WTC11 (cell line): Measurements from ENCODE around the gene USP27X. TPM values are rescaled to one million over a fixed set of nuclear protein-coding genes. Genes with fewer than 3 reads are reported as not detected.

Source experiments
- ATAC-seq: fragments of 200-7000 bp; cut with Tn5 transposase; 2 replicates; pipeline ENCODE4 v1.10.0; 2021; ENCODE audit warnings: mild to moderate bottlenecking, moderate library complexity
- CTCF ChIA-PET: fragments of 300-600 bp; sonication (Branson Sonifier 250); formaldehyde crosslinking; loops from one replicate; lab custom pipeline; 2021; ENCODE audit warnings: antibody characterized with exemption; lab: Charles Lee
- POLR2A ChIA-PET: fragments of 350-600 bp; sonication (Branson Sonifier 250); formaldehyde crosslinking; loops from one replicate; lab custom pipeline; 2021; ENCODE audit warnings: antibody characterized with exemption; lab: Charles Lee
- DNase-seq: peaks from one replicate; pipeline ENCODE4 v3.0.0; 2021; ENCODE audit warnings: low spot score
- H3K27ac Mint-ChIP-seq: 2 replicates; pipeline ENCODE4 v1.8.0; 2021; ENCODE audit warnings: mixed read lengths
- H3K27me3 Mint-ChIP-seq: 2 replicates; pipeline ENCODE4 v1.8.0; 2021; ENCODE audit warnings: low read depth, mild to moderate bottlenecking, moderate library complexity, mixed read lengths
- H3K36me3 Mint-ChIP-seq: 2 replicates; pipeline ENCODE4 v1.8.0; 2021; ENCODE audit warnings: mixed read lengths
- H3K4me1 Mint-ChIP-seq: 2 replicates; pipeline ENCODE4 v1.8.0; 2022; ENCODE audit warnings: mixed read lengths
- H3K4me3 Mint-ChIP-seq: 2 replicates; pipeline ENCODE4 v1.8.0; 2021; ENCODE audit warnings: mild to moderate bottlenecking, moderate library complexity, mixed read lengths
- H3K9me3 Mint-ChIP-seq: 2 replicates; pipeline ENCODE4 v1.8.0; 2021; ENCODE audit warnings: mixed read lengths
- ETV6 ChIP-seq: sonication (generic); formaldehyde crosslinking; IDR thresholded peaks from 2 replicates; pipeline ENCODE4 v1.8.1; 2022; ENCODE audit warnings: mild to moderate bottlenecking, missing genetic modification reagents
- FOXJ3 ChIP-seq: sonication (generic); formaldehyde crosslinking; IDR thresholded peaks from 2 replicates; pipeline ENCODE4 v1.9.0; 2021; ENCODE audit warnings: missing genetic modification reagents, mild to moderate bottlenecking, borderline replicate concordance
- GRHL2 ChIP-seq: fragments of 250-450 bp; sonication (Bioruptor Pico); IDR thresholded peaks from 2 replicates; pipeline ENCODE4 v1.8.0; 2022; ENCODE audit warnings: mild to moderate bottlenecking, moderate library complexity; ENCODE audit not compliant: insufficient replicate concordance, severe bottlenecking
- JAZF1 ChIP-seq: fragments of 250-450 bp; sonication (Bioruptor Pico); IDR thresholded peaks from 2 replicates; pipeline ENCODE4 v1.9.0; 2021; ENCODE audit warnings: moderate library complexity, mild to moderate bottlenecking, inconsistent platforms
- MXD4 ChIP-seq: fragments of 250-450 bp; sonication (Bioruptor Pico); IDR thresholded peaks from 2 replicates; pipeline ENCODE4 v1.8.0; 2021; ENCODE audit warnings: mild to moderate bottlenecking, moderate library complexity, borderline replicate concordance
- OVOL2 ChIP-seq: fragments of 250-450 bp; sonication (Bioruptor Pico); IDR thresholded peaks from 2 replicates; pipeline ENCODE4 v1.9.0; 2021; ENCODE audit warnings: mild to moderate bottlenecking, borderline replicate concordance
- PRRX2 ChIP-seq: fragments of 250-450 bp; sonication (Bioruptor Pico); IDR thresholded peaks from 2 replicates; pipeline ENCODE4 v1.8.0; 2021; ENCODE audit warnings: mild to moderate bottlenecking
- RELA ChIP-seq: sonication (generic); formaldehyde crosslinking; IDR thresholded peaks from 2 replicates; pipeline ENCODE4 v1.8.1; 2022; ENCODE audit warnings: missing genetic modification reagents, mild to moderate bottlenecking, borderline replicate concordance
- RORB ChIP-seq: fragments of 250-450 bp; sonication (Bioruptor Pico); IDR thresholded peaks from 2 replicates; pipeline ENCODE4 v1.9.0; 2021; ENCODE audit warnings: mild to moderate bottlenecking
- SMAD4 ChIP-seq: sonication (generic); formaldehyde crosslinking; IDR thresholded peaks from 2 replicates; pipeline ENCODE4 v1.8.0; 2022; ENCODE audit warnings: mild to moderate bottlenecking, missing genetic modification reagents
- SP1 ChIP-seq: sonication (generic); formaldehyde crosslinking; conservative IDR thresholded peaks from 2 replicates; pipeline ENCODE4 v1.8.1; 2022; ENCODE audit warnings: missing genetic modification reagents
- TCF7 ChIP-seq: sonication (generic); formaldehyde crosslinking; IDR thresholded peaks from 2 replicates; pipeline ENCODE4 v1.8.0; 2022; ENCODE audit warnings: mild to moderate bottlenecking, low read depth, missing genetic modification reagents, moderate library complexity
- TEAD4 ChIP-seq: sonication (generic); formaldehyde crosslinking; IDR thresholded peaks from 2 replicates; pipeline ENCODE4 v1.8.0; 2022; ENCODE audit warnings: mild to moderate bottlenecking, missing genetic modification reagents
- TP53 ChIP-seq: sonication (generic); formaldehyde crosslinking; IDR thresholded peaks from 2 replicates; pipeline ENCODE4 v1.8.1; 2023; ENCODE audit warnings: mild to moderate bottlenecking, missing genetic modification reagents
- ZBTB21 ChIP-seq: sonication (generic); formaldehyde crosslinking; IDR thresholded peaks from 2 replicates; pipeline ENCODE4 v1.8.1; 2023; ENCODE audit warnings: mild to moderate bottlenecking, missing genetic modification reagents, borderline replicate concordance
- ZNF121 ChIP-seq: sonication (generic); formaldehyde crosslinking; IDR thresholded peaks from 2 replicates; pipeline ENCODE4 v1.8.0; 2023; ENCODE audit warnings: missing genetic modification reagents
- ZNF219 ChIP-seq: sonication (generic); formaldehyde crosslinking; IDR thresholded peaks from 2 replicates; pipeline ENCODE4 v1.8.0; 2023; ENCODE audit warnings: missing genetic modification reagents, mild to moderate bottlenecking, borderline replicate concordance
- ZNF317 ChIP-seq: sonication (generic); formaldehyde crosslinking; IDR thresholded peaks from 2 replicates; pipeline ENCODE4 v1.8.1; 2023; ENCODE audit warnings: low read depth, mild to moderate bottlenecking, moderate library complexity, missing genetic modification reagents, borderline replicate concordance
- total RNA-seq: library from RNA; stranded (reverse); gene quantifications from 3 replicates; pipeline ENCODE4 v1.2.3, GENCODE V29; 2021
- TF ChIP-seq, protein P1 (sequence below): sonication (generic); formaldehyde crosslinking; IDR thresholded peaks from 2 replicates; pipeline ENCODE4 v1.8.0; 2023; ENCODE audit warnings: missing genetic modification reagents, mild to moderate bottlenecking, borderline replicate concordance
- TF ChIP-seq, protein P2 (sequence below): fragments of 250-450 bp; sonication (Bioruptor Pico); IDR thresholded peaks from 2 replicates; pipeline ENCODE4 v1.8.0; 2021; ENCODE audit warnings: mild to moderate bottlenecking
- TF ChIP-seq, protein P3 (sequence below): sonication (generic); formaldehyde crosslinking; IDR thresholded peaks from 2 replicates; pipeline ENCODE4 v1.8.1; 2023; ENCODE audit warnings: mild to moderate bottlenecking, missing genetic modification reagents, borderline replicate concordance
- TF ChIP-seq, protein P4 (sequence below): fragments of 250-450 bp; sonication (Bioruptor Pico); IDR thresholded peaks from 2 replicates; pipeline ENCODE4 v1.9.0; 2021; ENCODE audit warnings: mild to moderate bottlenecking, borderline replicate concordance

The USP27X gene
- total RNA-seq, 1 experiment from 2014 or later: 5.1 TPM

DNA sequence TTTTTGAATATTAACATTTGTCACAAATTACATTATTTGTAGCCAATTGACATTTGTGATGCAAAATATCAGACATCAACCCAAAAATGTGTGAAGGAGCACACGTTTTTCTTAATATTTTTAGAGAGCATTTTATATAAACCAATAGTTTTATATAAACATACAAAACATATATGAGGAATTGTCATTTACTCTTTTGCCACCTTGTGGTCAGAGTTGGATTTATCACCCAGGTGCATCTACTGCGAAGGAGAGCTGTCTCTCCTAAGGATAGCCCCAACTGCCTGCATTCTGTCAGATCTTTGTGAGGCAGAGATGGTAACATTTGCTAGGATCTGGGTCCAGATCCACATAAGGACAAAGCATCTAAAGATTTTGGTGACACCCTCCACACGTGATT lies 2.5 kb upstream of the USP27X start:
- DNase-seq: no peak
- H3K36me3 Mint-ChIP-seq: no peaks in the 10 kb centered on the region

DNA sequence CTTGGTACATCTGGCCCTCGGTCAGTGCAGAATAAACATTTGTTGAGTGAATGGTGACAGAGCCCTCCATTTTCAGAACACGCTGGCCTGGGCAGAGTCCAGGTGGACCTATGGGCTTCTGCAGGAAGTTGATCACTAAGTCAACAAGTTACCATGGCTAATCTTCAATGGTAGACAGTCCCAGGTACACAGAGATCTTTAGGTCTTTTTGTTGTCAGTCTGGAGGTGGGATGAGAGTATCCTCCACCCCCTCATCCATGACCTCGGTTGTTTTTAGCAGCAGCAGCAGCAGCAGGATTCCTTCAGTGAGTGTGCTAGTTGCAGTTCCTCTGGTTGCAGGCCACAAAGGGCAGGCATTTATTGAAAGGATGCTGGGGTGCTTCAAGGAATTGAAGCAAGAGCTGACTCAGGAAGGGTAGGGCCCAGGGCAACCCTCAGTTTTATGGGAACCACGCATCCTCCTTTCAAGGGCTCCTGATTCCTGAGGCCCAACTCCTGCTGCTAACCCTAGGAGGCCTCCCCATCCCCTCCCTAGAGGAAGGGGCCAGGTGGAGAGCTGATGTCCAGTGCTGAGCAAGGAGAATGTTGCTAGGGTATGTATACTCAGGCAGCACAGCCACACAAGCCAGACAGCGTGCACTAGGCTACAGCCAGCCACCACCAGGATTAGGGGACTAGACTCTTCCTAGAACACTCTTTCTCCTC lies 1.7 kb upstream of the USP27X start:
- ATAC-seq (no peak), DNase-seq (no peak)
- Mint-ChIP-seq H3K27me3 (peaks cover 15% of the 10 kb centered on the region), H3K4me1 (peaks cover 18% of the 10 kb centered on the region), H3K27ac (no peak overlapping the region), H3K4me3 (no peak overlapping the region), H3K36me3 (no peaks in the 10 kb centered on the region), H3K9me3 (no peaks in the 10 kb centered on the region)
- ChIA-PET CTCF (interaction anchor here (0.6 to 3.0 kb wide), 15 partner anchors 15 to 568 kb away, joined by 3 to 20 read pairs (median 4); partner anchors contain the start of gene CLCN5), POLR2A (no interaction called here)
- TF ChIP-seq TEAD4 (CRISPR knock-in tag) (no peak), SP1 (CRISPR knock-in tag) (no peak), MXD4 (no peak), PRRX2 (CRISPR knock-in tag) (no peak)
- TF ChIP-seq, protein P1, sequence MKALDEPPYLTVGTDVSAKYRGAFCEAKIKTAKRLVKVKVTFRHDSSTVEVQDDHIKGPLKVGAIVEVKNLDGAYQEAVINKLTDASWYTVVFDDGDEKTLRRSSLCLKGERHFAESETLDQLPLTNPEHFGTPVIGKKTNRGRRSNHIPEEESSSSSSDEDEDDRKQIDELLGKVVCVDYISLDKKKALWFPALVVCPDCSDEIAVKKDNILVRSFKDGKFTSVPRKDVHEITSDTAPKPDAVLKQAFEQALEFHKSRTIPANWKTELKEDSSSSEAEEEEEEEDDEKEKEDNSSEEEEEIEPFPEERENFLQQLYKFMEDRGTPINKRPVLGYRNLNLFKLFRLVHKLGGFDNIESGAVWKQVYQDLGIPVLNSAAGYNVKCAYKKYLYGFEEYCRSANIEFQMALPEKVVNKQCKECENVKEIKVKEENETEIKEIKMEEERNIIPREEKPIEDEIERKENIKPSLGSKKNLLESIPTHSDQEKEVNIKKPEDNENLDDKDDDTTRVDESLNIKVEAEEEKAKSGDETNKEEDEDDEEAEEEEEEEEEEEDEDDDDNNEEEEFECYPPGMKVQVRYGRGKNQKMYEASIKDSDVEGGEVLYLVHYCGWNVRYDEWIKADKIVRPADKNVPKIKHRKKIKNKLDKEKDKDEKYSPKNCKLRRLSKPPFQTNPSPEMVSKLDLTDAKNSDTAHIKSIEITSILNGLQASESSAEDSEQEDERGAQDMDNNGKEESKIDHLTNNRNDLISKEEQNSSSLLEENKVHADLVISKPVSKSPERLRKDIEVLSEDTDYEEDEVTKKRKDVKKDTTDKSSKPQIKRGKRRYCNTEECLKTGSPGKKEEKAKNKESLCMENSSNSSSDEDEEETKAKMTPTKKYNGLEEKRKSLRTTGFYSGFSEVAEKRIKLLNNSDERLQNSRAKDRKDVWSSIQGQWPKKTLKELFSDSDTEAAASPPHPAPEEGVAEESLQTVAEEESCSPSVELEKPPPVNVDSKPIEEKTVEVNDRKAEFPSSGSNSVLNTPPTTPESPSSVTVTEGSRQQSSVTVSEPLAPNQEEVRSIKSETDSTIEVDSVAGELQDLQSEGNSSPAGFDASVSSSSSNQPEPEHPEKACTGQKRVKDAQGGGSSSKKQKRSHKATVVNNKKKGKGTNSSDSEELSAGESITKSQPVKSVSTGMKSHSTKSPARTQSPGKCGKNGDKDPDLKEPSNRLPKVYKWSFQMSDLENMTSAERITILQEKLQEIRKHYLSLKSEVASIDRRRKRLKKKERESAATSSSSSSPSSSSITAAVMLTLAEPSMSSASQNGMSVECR (CRISPR knock-in tag): no peak
- TF ChIP-seq, protein P2, sequence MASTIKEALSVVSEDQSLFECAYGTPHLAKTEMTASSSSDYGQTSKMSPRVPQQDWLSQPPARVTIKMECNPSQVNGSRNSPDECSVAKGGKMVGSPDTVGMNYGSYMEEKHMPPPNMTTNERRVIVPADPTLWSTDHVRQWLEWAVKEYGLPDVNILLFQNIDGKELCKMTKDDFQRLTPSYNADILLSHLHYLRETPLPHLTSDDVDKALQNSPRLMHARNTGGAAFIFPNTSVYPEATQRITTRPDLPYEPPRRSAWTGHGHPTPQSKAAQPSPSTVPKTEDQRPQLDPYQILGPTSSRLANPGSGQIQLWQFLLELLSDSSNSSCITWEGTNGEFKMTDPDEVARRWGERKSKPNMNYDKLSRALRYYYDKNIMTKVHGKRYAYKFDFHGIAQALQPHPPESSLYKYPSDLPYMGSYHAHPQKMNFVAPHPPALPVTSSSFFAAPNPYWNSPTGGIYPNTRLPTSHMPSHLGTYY (CRISPR knock-in tag): no peak

More for the DNA sequence above, 2.5 kb upstream of the USP27X start:
- Mint-ChIP-seq H3K9me3 (no peaks in the 10 kb centered on the region), H3K27me3 (peaks cover 15% of the 10 kb centered on the region), H3K27ac (no peak overlapping the region), H3K4me3 (peak overlapping the region; percentile 22; the same call in 1 of the 2 replicates), H3K4me1 (peaks cover 18% of the 10 kb centered on the region)
- TF ChIP-seq TCF7 (CRISPR knock-in tag): no peak
- TF ChIP-seq, protein P3, sequence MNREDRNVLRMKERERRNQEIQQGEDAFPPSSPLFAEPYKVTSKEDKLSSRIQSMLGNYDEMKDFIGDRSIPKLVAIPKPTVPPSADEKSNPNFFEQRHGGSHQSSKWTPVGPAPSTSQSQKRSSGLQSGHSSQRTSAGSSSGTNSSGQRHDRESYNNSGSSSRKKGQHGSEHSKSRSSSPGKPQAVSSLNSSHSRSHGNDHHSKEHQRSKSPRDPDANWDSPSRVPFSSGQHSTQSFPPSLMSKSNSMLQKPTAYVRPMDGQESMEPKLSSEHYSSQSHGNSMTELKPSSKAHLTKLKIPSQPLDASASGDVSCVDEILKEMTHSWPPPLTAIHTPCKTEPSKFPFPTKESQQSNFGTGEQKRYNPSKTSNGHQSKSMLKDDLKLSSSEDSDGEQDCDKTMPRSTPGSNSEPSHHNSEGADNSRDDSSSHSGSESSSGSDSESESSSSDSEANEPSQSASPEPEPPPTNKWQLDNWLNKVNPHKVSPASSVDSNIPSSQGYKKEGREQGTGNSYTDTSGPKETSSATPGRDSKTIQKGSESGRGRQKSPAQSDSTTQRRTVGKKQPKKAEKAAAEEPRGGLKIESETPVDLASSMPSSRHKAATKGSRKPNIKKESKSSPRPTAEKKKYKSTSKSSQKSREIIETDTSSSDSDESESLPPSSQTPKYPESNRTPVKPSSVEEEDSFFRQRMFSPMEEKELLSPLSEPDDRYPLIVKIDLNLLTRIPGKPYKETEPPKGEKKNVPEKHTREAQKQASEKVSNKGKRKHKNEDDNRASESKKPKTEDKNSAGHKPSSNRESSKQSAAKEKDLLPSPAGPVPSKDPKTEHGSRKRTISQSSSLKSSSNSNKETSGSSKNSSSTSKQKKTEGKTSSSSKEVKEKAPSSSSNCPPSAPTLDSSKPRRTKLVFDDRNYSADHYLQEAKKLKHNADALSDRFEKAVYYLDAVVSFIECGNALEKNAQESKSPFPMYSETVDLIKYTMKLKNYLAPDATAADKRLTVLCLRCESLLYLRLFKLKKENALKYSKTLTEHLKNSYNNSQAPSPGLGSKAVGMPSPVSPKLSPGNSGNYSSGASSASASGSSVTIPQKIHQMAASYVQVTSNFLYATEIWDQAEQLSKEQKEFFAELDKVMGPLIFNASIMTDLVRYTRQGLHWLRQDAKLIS: no peak
- TF ChIP-seq ZNF317 (CRISPR knock-in tag): no peak
- no peak for TF ChIP-seq RORB
- no peak for TF ChIP-seq GRHL2 (CRISPR knock-in tag)
- TF ChIP-seq TP53: no peak
- no peak for TF ChIP-seq FOXJ3 (CRISPR knock-in tag)
- no peak for TF ChIP-seq ETV6 (CRISPR knock-in tag)
- TF ChIP-seq ZNF219 (CRISPR knock-in tag): no peak
- no peak for TF ChIP-seq OVOL2 (CRISPR knock-in tag)
- TF ChIP-seq PRRX2 (CRISPR knock-in tag): no peak
- TF ChIP-seq RELA (CRISPR knock-in tag): no peak
- TF ChIP-seq, protein P4, sequence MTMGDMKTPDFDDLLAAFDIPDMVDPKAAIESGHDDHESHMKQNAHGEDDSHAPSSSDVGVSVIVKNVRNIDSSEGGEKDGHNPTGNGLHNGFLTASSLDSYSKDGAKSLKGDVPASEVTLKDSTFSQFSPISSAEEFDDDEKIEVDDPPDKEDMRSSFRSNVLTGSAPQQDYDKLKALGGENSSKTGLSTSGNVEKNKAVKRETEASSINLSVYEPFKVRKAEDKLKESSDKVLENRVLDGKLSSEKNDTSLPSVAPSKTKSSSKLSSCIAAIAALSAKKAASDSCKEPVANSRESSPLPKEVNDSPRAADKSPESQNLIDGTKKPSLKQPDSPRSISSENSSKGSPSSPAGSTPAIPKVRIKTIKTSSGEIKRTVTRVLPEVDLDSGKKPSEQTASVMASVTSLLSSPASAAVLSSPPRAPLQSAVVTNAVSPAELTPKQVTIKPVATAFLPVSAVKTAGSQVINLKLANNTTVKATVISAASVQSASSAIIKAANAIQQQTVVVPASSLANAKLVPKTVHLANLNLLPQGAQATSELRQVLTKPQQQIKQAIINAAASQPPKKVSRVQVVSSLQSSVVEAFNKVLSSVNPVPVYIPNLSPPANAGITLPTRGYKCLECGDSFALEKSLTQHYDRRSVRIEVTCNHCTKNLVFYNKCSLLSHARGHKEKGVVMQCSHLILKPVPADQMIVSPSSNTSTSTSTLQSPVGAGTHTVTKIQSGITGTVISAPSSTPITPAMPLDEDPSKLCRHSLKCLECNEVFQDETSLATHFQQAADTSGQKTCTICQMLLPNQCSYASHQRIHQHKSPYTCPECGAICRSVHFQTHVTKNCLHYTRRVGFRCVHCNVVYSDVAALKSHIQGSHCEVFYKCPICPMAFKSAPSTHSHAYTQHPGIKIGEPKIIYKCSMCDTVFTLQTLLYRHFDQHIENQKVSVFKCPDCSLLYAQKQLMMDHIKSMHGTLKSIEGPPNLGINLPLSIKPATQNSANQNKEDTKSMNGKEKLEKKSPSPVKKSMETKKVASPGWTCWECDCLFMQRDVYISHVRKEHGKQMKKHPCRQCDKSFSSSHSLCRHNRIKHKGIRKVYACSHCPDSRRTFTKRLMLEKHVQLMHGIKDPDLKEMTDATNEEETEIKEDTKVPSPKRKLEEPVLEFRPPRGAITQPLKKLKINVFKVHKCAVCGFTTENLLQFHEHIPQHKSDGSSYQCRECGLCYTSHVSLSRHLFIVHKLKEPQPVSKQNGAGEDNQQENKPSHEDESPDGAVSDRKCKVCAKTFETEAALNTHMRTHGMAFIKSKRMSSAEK (CRISPR knock-in tag): no peak
- no peak for TF ChIP-seq ZBTB21 (CRISPR knock-in tag)
- TF ChIP-seq SMAD4 (CRISPR knock-in tag): no peak
- TF ChIP-seq, protein P2 (CRISPR knock-in tag): no peak
- TF ChIP-seq JAZF1 (CRISPR knock-in tag): no peak
- TF ChIP-seq ZNF121: no peak
- ChIA-PET POLR2A (no interaction called here), CTCF (interaction anchor here (0.6 to 1.4 kb wide), 11 partner anchors 16 to 567 kb away, joined by 3 to 13 read pairs (median 4); partner anchors contain the start of gene CLCN5)
- ATAC-seq: no peak
